Activated naive CD8-positive, alpha-beta T cell treated with anti-CD3 and anti-CD28 coated beads for 36 hours (primary cell): ENCODE results near the gene MBD5. TPM values are rescaled to one million over a fixed set of nuclear protein-coding genes. Genes with fewer than 3 reads are reported as not detected.

Source experiments
- DNase-seq: peaks from one replicate; pipeline ENCODE4 v3.0.0; 2021
- H3K27ac Mint-ChIP-seq: one replicate; pipeline ENCODE4 v1.8.0; 2022; ENCODE audit warnings: mild to moderate bottlenecking, moderate library complexity, mixed read lengths
- H3K27me3 Mint-ChIP-seq: one replicate; pipeline ENCODE4 v1.8.0; 2022; ENCODE audit warnings: mild to moderate bottlenecking, mixed read lengths
- H3K36me3 Mint-ChIP-seq: one replicate; pipeline ENCODE4 v1.8.0; 2021; ENCODE audit warnings: mild to moderate bottlenecking, mixed read lengths
- H3K4me1 Mint-ChIP-seq: one replicate; pipeline ENCODE4 v1.8.0; 2021; ENCODE audit warnings: mixed read lengths
- H3K4me3 Mint-ChIP-seq: one replicate; pipeline ENCODE4 v1.8.0; 2022; ENCODE audit warnings: mild to moderate bottlenecking, moderate library complexity, mixed read lengths
- H3K9me3 Mint-ChIP-seq: one replicate; pipeline ENCODE4 v1.8.0; 2022; ENCODE audit warnings: mixed read lengths
- total RNA-seq, 2 experiments: library from RNA; stranded (reverse); gene quantifications; one replicate each; pipeline ENCODE4 v1.2.3, GENCODE V29; 2021

The MBD5 gene
- total RNA-seq, 2 experiments from 2014 or later: 17.0 to 17.4 TPM

- H3K36me3 Mint-ChIP-seq: peaks cover 13% of the 10 kb centered on the region
- no peaks in the 10 kb centered on the region for H3K27me3 Mint-ChIP-seq
- H3K27ac Mint-ChIP-seq: no peak overlapping the region
- H3K4me3 Mint-ChIP-seq: no peak overlapping the region
- peaks cover 4% of the 10 kb centered on the region for H3K9me3 Mint-ChIP-seq
- no peaks in the 10 kb centered on the region for H3K4me1 Mint-ChIP-seq
- no peak for DNase-seq
Measured at GRCh38 chr2:148124271-148124670, 103.4 kb downstream of the MBD5 start.

- Mint-ChIP-seq H3K36me3 (peaks cover 1% of the 10 kb centered on the region), H3K27ac (no peak overlapping the region), H3K27me3 (no peaks in the 10 kb centered on the region), H3K4me3 (no peak overlapping the region), H3K9me3 (no peaks in the 10 kb centered on the region), H3K4me1 (peaks cover 6% of the 10 kb centered on the region)
- no peak for DNase-seq
Measured at GRCh38 chr2:148130581-148130980, 109.7 kb downstream of the MBD5 start.

GRCh38 chr2:148132412-148132811 is 111.5 kb downstream of the MBD5 start:
- peaks cover 6% of the 10 kb centered on the region for H3K4me1 Mint-ChIP-seq
- DNase-seq: no peak
- no peak overlapping the region for H3K4me3 Mint-ChIP-seq
- peaks cover 3% of the 10 kb centered on the region for H3K36me3 Mint-ChIP-seq
- H3K27me3 Mint-ChIP-seq: no peaks in the 10 kb centered on the region
- no peaks in the 10 kb centered on the region for H3K9me3 Mint-ChIP-seq
- H3K27ac Mint-ChIP-seq: no peak overlapping the region

- Mint-ChIP-seq H3K4me3 (no peak overlapping the region), H3K27ac (no peak overlapping the region), H3K27me3 (no peaks in the 10 kb centered on the region), H3K9me3 (no peaks in the 10 kb centered on the region), H3K4me1 (peaks cover 3% of the 10 kb centered on the region), H3K36me3 (peaks cover 9% of the 10 kb centered on the region)
- DNase-seq: no peak
Measured at GRCh38 chr2:148135705-148136104, 114.8 kb downstream of the MBD5 start.

GRCh38 chr2:148136441-148136840 is 115.5 kb downstream of the MBD5 start:
- Mint-ChIP-seq H3K4me1 (peaks cover 3% of the 10 kb centered on the region), H3K27me3 (no peaks in the 10 kb centered on the region), H3K9me3 (no peaks in the 10 kb centered on the region), H3K27ac (no peak overlapping the region), H3K36me3 (peaks cover 9% of the 10 kb centered on the region), H3K4me3 (no peak overlapping the region)
- no peak for DNase-seq

GRCh38 chr2:148161909-148162435 is 141.1 kb downstream of the MBD5 start:
- DNase-seq: no peak
- Mint-ChIP-seq H3K4me1 (no peaks in the 10 kb centered on the region), H3K9me3 (no peaks in the 10 kb centered on the region), H3K36me3 (no peaks in the 10 kb centered on the region), H3K27ac (no peak overlapping the region), H3K27me3 (no peaks in the 10 kb centered on the region), H3K4me3 (no peak overlapping the region)

- no peak for DNase-seq
- no peaks in the 10 kb centered on the region for H3K9me3 Mint-ChIP-seq
- no peaks in the 10 kb centered on the region for H3K27me3 Mint-ChIP-seq
- H3K4me3 Mint-ChIP-seq: no peak overlapping the region
- no peak overlapping the region for H3K27ac Mint-ChIP-seq
- no peaks in the 10 kb centered on the region for H3K4me1 Mint-ChIP-seq
- no peaks in the 10 kb centered on the region for H3K36me3 Mint-ChIP-seq
Measured at GRCh38 chr2:148162871-148163270, 142.0 kb downstream of the MBD5 start.

GRCh38 chr2:148165975-148166374 is 145.1 kb downstream of the MBD5 start:
- no peaks in the 10 kb centered on the region for H3K4me1 Mint-ChIP-seq
- H3K4me3 Mint-ChIP-seq: no peak overlapping the region
- no peaks in the 10 kb centered on the region for H3K27me3 Mint-ChIP-seq
- no peak for DNase-seq
- H3K27ac Mint-ChIP-seq: no peak overlapping the region
- H3K9me3 Mint-ChIP-seq: peaks cover 1% of the 10 kb centered on the region
- peaks cover 15% of the 10 kb centered on the region for H3K36me3 Mint-ChIP-seq

- H3K4me1 Mint-ChIP-seq: no peaks in the 10 kb centered on the region
- DNase-seq: no peak
- peaks cover 1% of the 10 kb centered on the region for H3K9me3 Mint-ChIP-seq
- H3K36me3 Mint-ChIP-seq: peaks cover 18% of the 10 kb centered on the region
- H3K4me3 Mint-ChIP-seq: no peak overlapping the region
- no peaks in the 10 kb centered on the region for H3K27me3 Mint-ChIP-seq
- no peak overlapping the region for H3K27ac Mint-ChIP-seq
Measured at GRCh38 chr2:148167241-148167766, 146.4 kb downstream of the MBD5 start.

- no peak overlapping the region for H3K4me3 Mint-ChIP-seq
- H3K27me3 Mint-ChIP-seq: no peaks in the 10 kb centered on the region
- H3K9me3 Mint-ChIP-seq: peaks cover 1% of the 10 kb centered on the region
- H3K36me3 Mint-ChIP-seq: peaks cover 21% of the 10 kb centered on the region
- DNase-seq: no peak
- H3K27ac Mint-ChIP-seq: no peak overlapping the region
- no peaks in the 10 kb centered on the region for H3K4me1 Mint-ChIP-seq
Measured at GRCh38 chr2:148167855-148168254, 147.0 kb downstream of the MBD5 start.

GRCh38 chr2:148172131-148172753 is 151.4 kb downstream of the MBD5 start:
- Mint-ChIP-seq H3K27ac (no peak overlapping the region), H3K9me3 (peaks cover 1% of the 10 kb centered on the region), H3K27me3 (no peaks in the 10 kb centered on the region), H3K36me3 (peaks cover 22% of the 10 kb centered on the region), H3K4me1 (no peaks in the 10 kb centered on the region), H3K4me3 (no peak overlapping the region)
- no peak for DNase-seq

- Mint-ChIP-seq H3K27me3 (no peaks in the 10 kb centered on the region), H3K4me1 (no peaks in the 10 kb centered on the region), H3K27ac (no peak overlapping the region), H3K36me3 (peaks cover 21% of the 10 kb centered on the region), H3K4me3 (no peak overlapping the region), H3K9me3 (peaks cover 1% of the 10 kb centered on the region)
- DNase-seq: no peak
Measured at GRCh38 chr2:148173168-148173567, 152.3 kb downstream of the MBD5 start.

GRCh38 chr2:148177559-148177958 is 156.7 kb downstream of the MBD5 start:
- H3K27me3 Mint-ChIP-seq: no peaks in the 10 kb centered on the region
- no peak for DNase-seq
- no peaks in the 10 kb centered on the region for H3K4me1 Mint-ChIP-seq
- H3K4me3 Mint-ChIP-seq: no peak overlapping the region
- H3K27ac Mint-ChIP-seq: no peak overlapping the region
- peaks cover 9% of the 10 kb centered on the region for H3K36me3 Mint-ChIP-seq
- H3K9me3 Mint-ChIP-seq: no peaks in the 10 kb centered on the region

GRCh38 chr2:148179724-148180123 is 158.8 kb downstream of the MBD5 start:
- no peaks in the 10 kb centered on the region for H3K9me3 Mint-ChIP-seq
- H3K36me3 Mint-ChIP-seq: peaks cover 6% of the 10 kb centered on the region
- H3K4me1 Mint-ChIP-seq: no peaks in the 10 kb centered on the region
- no peak for DNase-seq
- no peak overlapping the region for H3K27ac Mint-ChIP-seq
- H3K27me3 Mint-ChIP-seq: no peaks in the 10 kb centered on the region
- H3K4me3 Mint-ChIP-seq: no peak overlapping the region

- H3K4me3 Mint-ChIP-seq: no peak overlapping the region
- no peak for DNase-seq
- H3K36me3 Mint-ChIP-seq: peaks cover 22% of the 10 kb centered on the region
- H3K27me3 Mint-ChIP-seq: no peaks in the 10 kb centered on the region
- no peak overlapping the region for H3K27ac Mint-ChIP-seq
- peaks cover 2% of the 10 kb centered on the region for H3K9me3 Mint-ChIP-seq
- no peaks in the 10 kb centered on the region for H3K4me1 Mint-ChIP-seq
Measured at GRCh38 chr2:148184976-148185375, 164.1 kb downstream of the MBD5 start.

GRCh38 chr2:148194882-148195281 is 174.0 kb downstream of the MBD5 start:
- no peaks in the 10 kb centered on the region for H3K4me1 Mint-ChIP-seq
- H3K9me3 Mint-ChIP-seq: no peaks in the 10 kb centered on the region
- no peaks in the 10 kb centered on the region for H3K27me3 Mint-ChIP-seq
- H3K4me3 Mint-ChIP-seq: no peak overlapping the region
- no peak for DNase-seq
- H3K27ac Mint-ChIP-seq: no peak overlapping the region
- H3K36me3 Mint-ChIP-seq: peaks cover 3% of the 10 kb centered on the region
